Endothelial cell of umbilical vein (primary cell): Measurements from ENCODE around the gene PYCR2. TPM values are rescaled to one million over a fixed set of nuclear protein-coding genes. Genes with fewer than 3 reads are reported as not detected.

ENCODE experiments used
- BruUV-seq: library from RNA; stranded (reverse); fragments of 400-500 nt; replicated peaks from 2 replicates; lab custom pipeline; 2021; lab: Mats Ljungman, UMichigan
- CTCF ChIA-PET: fragments of 300-600, 350-600 bp; sonication (Branson Sonifier 250); formaldehyde crosslinking; loops from one replicate; lab custom pipeline; 2021; ENCODE audit warnings: antibody characterized with exemption, inconsistent platforms; lab: Charles Lee
- POLR2A ChIA-PET: fragments of 300-600, 350-600 bp; sonication (Branson Sonifier 250); formaldehyde crosslinking; loops from one replicate; lab custom pipeline; 2021; ENCODE audit warnings: antibody characterized with exemption, inconsistent platforms; lab: Charles Lee
- DNase-seq: peaks from one replicate; pipeline ENCODE4 v3.0.0-alpha.2; 2011; ENCODE audit warnings: low read depth, low spot score
- FAIRE-seq: peaks from 2 replicates; lab custom pipeline; 2011; peaks lifted over from hg19 to GRCh38; lab: Jason Lieb, UNC
- H2AFZ ChIP-seq: 2 replicates; pipeline ENCODE4 v1.6.0; 2012; ENCODE audit warnings: low read depth, low read length, control low read depth, inconsistent platforms
- H3K27ac ChIP-seq: 2 replicates; pipeline ENCODE4 v1.5.1; 2011; ENCODE audit warnings: low read depth, mild to moderate bottlenecking, control low read depth, low read length, moderate library complexity; ENCODE audit not compliant: insufficient read depth
- H3K27me3 ChIP-seq, 2 experiments: 2 replicates each; pipeline versions ENCODE4 v1.6.0 to v1.6.1; 2011; ENCODE audit warnings: low read length in 2 of 2, mixed read lengths in 1 of 2; ENCODE audit not compliant: control insufficient read depth in 2 of 2, insufficient read depth in 2 of 2
- H3K36me3 ChIP-seq, 2 experiments: 2 replicates in 1 of 2; 3 replicates in 1 of 2; pipeline ENCODE4 v1.5.1; 2011; ENCODE audit warnings: low read length in 2 of 2, mild to moderate bottlenecking in 1 of 2, moderate library complexity in 1 of 2; ENCODE audit not compliant: control insufficient read depth in 2 of 2, insufficient read depth in 2 of 2; ENCODE audit errors: extremely low read depth in 1 of 2
- H3K4me1 ChIP-seq: 3 replicates; pipeline ENCODE4 v1.5.1; 2011; ENCODE audit warnings: mild to moderate bottlenecking, low read length; ENCODE audit not compliant: control insufficient read depth, insufficient read depth; ENCODE audit errors: extremely low read depth
- H3K4me2 ChIP-seq: 2 replicates; pipeline ENCODE4 v1.6.1; 2011; ENCODE audit warnings: low read length, control low read depth, mixed read lengths; ENCODE audit not compliant: insufficient read depth
- H3K4me3 ChIP-seq, 3 experiments: fragments of 200-600 bp in 1 of 3; sonication (generic), shearing (Covaris generic) in 1 of 3; replicated peaks in 1 of 3; 2 replicates each; pipeline ENCODE4 v1.5.1; 2011 to 2016; ENCODE audit warnings: control low read depth in 3 of 3, low read length in 3 of 3, mild to moderate bottlenecking in 2 of 3, inconsistent platforms in 1 of 3, low read depth in 1 of 3, moderate library complexity in 1 of 3; ENCODE audit not compliant: insufficient read depth in 1 of 3
- H3K79me2 ChIP-seq: 2 replicates; pipeline ENCODE4 v1.6.0; 2012; ENCODE audit warnings: low read length, inconsistent platforms; ENCODE audit not compliant: control insufficient read depth, insufficient read depth
- H3K9ac ChIP-seq: replicated peaks from 2 replicates; pipeline ENCODE3; 2011; ENCODE audit warnings: low read length, control low read depth; ENCODE audit not compliant: insufficient read depth; ENCODE audit errors: extremely low read depth
- H3K9me1 ChIP-seq: replicated peaks from 3 replicates; pipeline ENCODE4 v1.6.0; 2011; ENCODE audit warnings: mild to moderate bottlenecking, low read length; ENCODE audit not compliant: control insufficient read depth, insufficient read depth; ENCODE audit errors: extremely low read depth
- H3K9me3 ChIP-seq: replicated peaks from 2 replicates; pipeline ENCODE4 v1.5.1; 2012; ENCODE audit warnings: low read length, inconsistent platforms; ENCODE audit not compliant: control insufficient read depth, insufficient read depth
- H4K20me1 ChIP-seq: replicated peaks from 2 replicates; pipeline ENCODE3; 2011; ENCODE audit warnings: mild to moderate bottlenecking, low read length; ENCODE audit not compliant: control insufficient read depth, insufficient read depth; ENCODE audit errors: extremely low read depth
- EZH2 ChIP-seq: IDR thresholded peaks from 2 replicates; pipeline ENCODE4 v1.6.1; 2012; ENCODE audit warnings: borderline replicate concordance, low read depth, mild to moderate bottlenecking, moderate library complexity, low read length, inconsistent platforms; ENCODE audit not compliant: severe bottlenecking
- FOS ChIP-seq: IDR thresholded peaks from 2 replicates; pipeline ENCODE4 v1.6.1; 2011; ENCODE audit warnings: mild to moderate bottlenecking, low read length, moderate library complexity, borderline replicate concordance; ENCODE audit not compliant: insufficient read depth
- GATA2 ChIP-seq: IDR thresholded peaks from 2 replicates; pipeline ENCODE4 v1.7.0; 2011; ENCODE audit warnings: low read depth, mild to moderate bottlenecking, moderate library complexity, mixed read lengths, low read length; ENCODE audit not compliant: insufficient read length, insufficient read depth
- JUN ChIP-seq: IDR thresholded peaks from 2 replicates; pipeline ENCODE4 v1.6.1; 2011; ENCODE audit warnings: borderline replicate concordance, low read depth; ENCODE audit not compliant: insufficient read length, insufficient read depth
- MYC ChIP-seq: IDR thresholded peaks from one replicate; pipeline ENCODE4 v1.6.1; 2011; ENCODE audit warnings: mild to moderate bottlenecking, low read depth, low read length
- POLR2A ChIP-seq: IDR thresholded peaks from 2 replicates; pipeline ENCODE4 v1.6.1; 2012; ENCODE audit warnings: low read depth, mild to moderate bottlenecking, control low read depth, low read length
- POLR2AphosphoS5 ChIP-seq: IDR thresholded peaks from 2 replicates; pipeline ENCODE4 v1.6.1; 2012; ENCODE audit warnings: low read depth, mild to moderate bottlenecking, control low read depth, low read length, moderate library complexity; ENCODE audit not compliant: insufficient read depth
- dilution Hi-C: fragments of 300-500 bp; cut with MboI; formaldehyde crosslinking; loops from one replicate; pipeline ENCODE4 v1.15.0; 2019; ENCODE audit warnings: low sequenced_read_pairs; ENCODE audit not compliant: extremely low pct_ligation_motif_present
- intact Hi-C: fragments of 100-400 bp; cut with micrococcal nuclease; formaldehyde crosslinking; loops from one replicate; pipeline ENCODE4 v1.10.0; 2022
- polyA plus RNA-seq, 4 experiments: library from polyadenylated mRNA; depleted of rRNA in 3 of 4; stranded (reverse) in 3 of 4; unstranded in 1 of 4; fragments of >200 nt; gene quantifications; 2 replicates each; pipeline versions ENCODE4 v1.2.1 to v1.2.3, GENCODE V29; 2011 to 2012; ENCODE audit warnings: missing spikeins in 1 of 4
- total RNA-seq: library from RNA; stranded (reverse); gene quantifications from 2 replicates; pipeline ENCODE4 v1.2.3, GENCODE V29; 2021
- TF ChIP-seq, protein P1 (sequence below): IDR thresholded peaks from 2 replicates; pipeline ENCODE4 v1.6.1; 2011; ENCODE audit not compliant: insufficient read depth, insufficient read length
- TF ChIP-seq, protein P2 (sequence below), 2 donors: IDR thresholded peaks; 1 replicate in 1 of 2; 2 replicates in 1 of 2; pipeline ENCODE4 v1.5.1; 2011; ENCODE audit warnings: low read length in 2 of 2, mild to moderate bottlenecking in 2 of 2, moderate library complexity in 2 of 2, control low read depth in 1 of 2, inconsistent platforms in 1 of 2, low read depth in 1 of 2; ENCODE audit not compliant: insufficient read depth in 1 of 2; ENCODE audit errors: extremely low read depth in 1 of 2

Gene PYCR2
- total and polyA plus RNA-seq, 2 donors (not counting 3 experiments of a cell fraction or from before 2014, with no cell fraction given): 64.6 to 65.1 TPM

DNA sequence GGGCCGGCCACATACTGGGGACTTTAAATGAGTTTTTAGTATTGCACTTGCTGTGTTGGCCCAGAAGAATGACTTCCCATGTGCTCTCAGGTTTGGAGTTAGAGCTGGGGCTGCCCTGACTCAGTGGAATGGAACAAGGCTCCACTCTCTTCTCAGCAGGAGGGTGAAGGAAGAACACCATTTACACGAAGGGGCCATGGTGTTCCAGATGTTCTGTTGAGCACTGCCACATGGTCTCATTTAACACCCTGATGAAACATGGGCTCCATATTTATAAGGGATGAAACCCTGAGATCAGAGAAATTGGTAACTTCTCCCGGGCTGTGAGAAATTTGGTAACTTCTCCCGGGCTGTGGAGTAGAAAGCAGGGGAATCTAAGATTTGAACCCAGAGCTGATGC is 5.8 kb downstream of the PYCR2 start:
- TF ChIP-seq EZH2 (no peak), MYC (no peak), POLR2A (no peak), GATA2 (no peak), POLR2AphosphoS5 (no peak), FOS (no peak), JUN (no peak)
- TF ChIP-seq, protein P1, sequence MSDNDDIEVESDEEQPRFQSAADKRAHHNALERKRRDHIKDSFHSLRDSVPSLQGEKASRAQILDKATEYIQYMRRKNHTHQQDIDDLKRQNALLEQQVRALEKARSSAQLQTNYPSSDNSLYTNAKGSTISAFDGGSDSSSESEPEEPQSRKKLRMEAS: no peak
- TF ChIP-seq, protein P2, sequence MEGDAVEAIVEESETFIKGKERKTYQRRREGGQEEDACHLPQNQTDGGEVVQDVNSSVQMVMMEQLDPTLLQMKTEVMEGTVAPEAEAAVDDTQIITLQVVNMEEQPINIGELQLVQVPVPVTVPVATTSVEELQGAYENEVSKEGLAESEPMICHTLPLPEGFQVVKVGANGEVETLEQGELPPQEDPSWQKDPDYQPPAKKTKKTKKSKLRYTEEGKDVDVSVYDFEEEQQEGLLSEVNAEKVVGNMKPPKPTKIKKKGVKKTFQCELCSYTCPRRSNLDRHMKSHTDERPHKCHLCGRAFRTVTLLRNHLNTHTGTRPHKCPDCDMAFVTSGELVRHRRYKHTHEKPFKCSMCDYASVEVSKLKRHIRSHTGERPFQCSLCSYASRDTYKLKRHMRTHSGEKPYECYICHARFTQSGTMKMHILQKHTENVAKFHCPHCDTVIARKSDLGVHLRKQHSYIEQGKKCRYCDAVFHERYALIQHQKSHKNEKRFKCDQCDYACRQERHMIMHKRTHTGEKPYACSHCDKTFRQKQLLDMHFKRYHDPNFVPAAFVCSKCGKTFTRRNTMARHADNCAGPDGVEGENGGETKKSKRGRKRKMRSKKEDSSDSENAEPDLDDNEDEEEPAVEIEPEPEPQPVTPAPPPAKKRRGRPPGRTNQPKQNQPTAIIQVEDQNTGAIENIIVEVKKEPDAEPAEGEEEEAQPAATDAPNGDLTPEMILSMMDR (IDR thresholded peaks at IDR 0.05; ENCODE audit: extremely low read depth in 1 of 2, insufficient read depth in 1 of 2, low read depth in 1 of 2, low read length in 2 of 2): no peak
- H3K4me3 ChIP-seq: no peak overlapping the region
- no peak overlapping the region for H3K27ac ChIP-seq
- BruUV-seq: no TSS peak
- H3K9me3 ChIP-seq: no peaks in the 10 kb centered on the region
- H4K20me1 ChIP-seq: no peaks in the 10 kb centered on the region
- no peak for FAIRE-seq
- H3K4me1 ChIP-seq: peaks cover 19% of the 10 kb centered on the region
- no peaks in the 10 kb centered on the region for H3K27me3 ChIP-seq
- ChIA-PET CTCF (interaction anchor here (0.7 kb wide), 2 partner anchors 10 to 444 kb away, joined by 3 read pairs; no protein-coding TSS in a partner anchor), POLR2A (no interaction called here)
- H3K36me3 ChIP-seq: peaks cover 2 to 16% of the 10 kb centered on the region in 2 experiments
- H3K9ac ChIP-seq: no peak overlapping the region
- dilution Hi-C loops (no loop called here), intact Hi-C loops (no loop called here)
- DNase-seq: no peak
- H3K79me2 ChIP-seq: peaks cover 18% of the 10 kb centered on the region
- H2AFZ ChIP-seq: no peak overlapping the region
- no peak overlapping the region for H3K4me2 ChIP-seq
- H3K9me1 ChIP-seq: no peaks in the 10 kb centered on the region
